ENCODE measurements around the gene TMEM233. TPM values are rescaled to one million over a fixed set of nuclear protein-coding genes. Genes with fewer than 3 reads are reported as not detected.

The TMEM233 gene
- polyA plus RNA-seq, 1 donor from 2014 or later = not detected

DNA sequence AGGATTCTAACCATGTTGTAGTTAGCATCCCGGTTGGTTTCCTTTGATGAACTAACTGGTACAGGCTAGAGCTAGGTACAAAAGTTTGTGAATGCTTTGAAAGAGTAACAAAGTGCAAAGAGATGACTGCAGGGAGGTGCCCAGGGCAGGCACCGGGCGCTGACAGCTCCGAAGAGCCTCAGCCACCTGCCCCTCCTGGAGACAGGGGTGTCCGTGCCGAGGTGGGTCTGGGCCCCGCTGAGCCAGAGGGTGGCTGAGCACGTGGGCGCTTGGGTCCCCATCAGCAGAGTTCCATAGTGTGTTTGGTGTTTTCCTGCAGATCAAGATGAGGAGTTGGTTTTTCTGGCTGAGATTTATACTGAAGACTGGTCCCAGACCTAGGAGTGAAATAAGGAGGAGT is 94.3 kb downstream of the TMEM233 start:
- no peak overlapping the region for H2AFZ ChIP-seq (ENCODE audit: low read depth, low read length)
- H3K9ac ChIP-seq (ENCODE audit: low read length) = no peak overlapping the region
- no peaks in the 10 kb centered on the region for H3K27me3 ChIP-seq (ENCODE audit: insufficient read depth, low read depth, low read length)
- no peaks in the 10 kb centered on the region for H3F3A ChIP-seq (ENCODE audit: insufficient read depth, low read length, poor library complexity, severe bottlenecking)
- H3K9me3 ChIP-seq (ENCODE audit: low read length) = no peaks in the 10 kb centered on the region
- TF ChIP-seq EZH2 (IDR thresholded peaks at IDR 0.05; ENCODE audit: borderline replicate concordance, insufficient read depth, low read length, poor library complexity, severe bottlenecking) (no peak), MXI1 (conservative IDR thresholded peaks at IDR 0.05; ENCODE audit: poor library complexity, severe bottlenecking) (no peak), POLR2AphosphoS5 (IDR thresholded peaks at IDR 0.05) (no peak), SMC3 (conservative IDR thresholded peaks at IDR 0.05; ENCODE audit: poor library complexity) (no peak), EP300 (conservative IDR thresholded peaks at IDR 0.05; ENCODE audit: poor library complexity, severe bottlenecking) (no peak), RAD21 (conservative IDR thresholded peaks at IDR 0.05) (no peak), TAF1 (IDR thresholded peaks at IDR 0.05; ENCODE audit: low read depth) (no peak)
- TF ChIP-seq, protein P1, sequence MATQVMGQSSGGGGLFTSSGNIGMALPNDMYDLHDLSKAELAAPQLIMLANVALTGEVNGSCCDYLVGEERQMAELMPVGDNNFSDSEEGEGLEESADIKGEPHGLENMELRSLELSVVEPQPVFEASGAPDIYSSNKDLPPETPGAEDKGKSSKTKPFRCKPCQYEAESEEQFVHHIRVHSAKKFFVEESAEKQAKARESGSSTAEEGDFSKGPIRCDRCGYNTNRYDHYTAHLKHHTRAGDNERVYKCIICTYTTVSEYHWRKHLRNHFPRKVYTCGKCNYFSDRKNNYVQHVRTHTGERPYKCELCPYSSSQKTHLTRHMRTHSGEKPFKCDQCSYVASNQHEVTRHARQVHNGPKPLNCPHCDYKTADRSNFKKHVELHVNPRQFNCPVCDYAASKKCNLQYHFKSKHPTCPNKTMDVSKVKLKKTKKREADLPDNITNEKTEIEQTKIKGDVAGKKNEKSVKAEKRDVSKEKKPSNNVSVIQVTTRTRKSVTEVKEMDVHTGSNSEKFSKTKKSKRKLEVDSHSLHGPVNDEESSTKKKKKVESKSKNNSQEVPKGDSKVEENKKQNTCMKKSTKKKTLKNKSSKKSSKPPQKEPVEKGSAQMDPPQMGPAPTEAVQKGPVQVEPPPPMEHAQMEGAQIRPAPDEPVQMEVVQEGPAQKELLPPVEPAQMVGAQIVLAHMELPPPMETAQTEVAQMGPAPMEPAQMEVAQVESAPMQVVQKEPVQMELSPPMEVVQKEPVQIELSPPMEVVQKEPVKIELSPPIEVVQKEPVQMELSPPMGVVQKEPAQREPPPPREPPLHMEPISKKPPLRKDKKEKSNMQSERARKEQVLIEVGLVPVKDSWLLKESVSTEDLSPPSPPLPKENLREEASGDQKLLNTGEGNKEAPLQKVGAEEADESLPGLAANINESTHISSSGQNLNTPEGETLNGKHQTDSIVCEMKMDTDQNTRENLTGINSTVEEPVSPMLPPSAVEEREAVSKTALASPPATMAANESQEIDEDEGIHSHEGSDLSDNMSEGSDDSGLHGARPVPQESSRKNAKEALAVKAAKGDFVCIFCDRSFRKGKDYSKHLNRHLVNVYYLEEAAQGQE (IDR thresholded peaks at IDR 0.05; ENCODE audit: borderline replicate concordance) = no peak
- TF ChIP-seq, protein P2, sequence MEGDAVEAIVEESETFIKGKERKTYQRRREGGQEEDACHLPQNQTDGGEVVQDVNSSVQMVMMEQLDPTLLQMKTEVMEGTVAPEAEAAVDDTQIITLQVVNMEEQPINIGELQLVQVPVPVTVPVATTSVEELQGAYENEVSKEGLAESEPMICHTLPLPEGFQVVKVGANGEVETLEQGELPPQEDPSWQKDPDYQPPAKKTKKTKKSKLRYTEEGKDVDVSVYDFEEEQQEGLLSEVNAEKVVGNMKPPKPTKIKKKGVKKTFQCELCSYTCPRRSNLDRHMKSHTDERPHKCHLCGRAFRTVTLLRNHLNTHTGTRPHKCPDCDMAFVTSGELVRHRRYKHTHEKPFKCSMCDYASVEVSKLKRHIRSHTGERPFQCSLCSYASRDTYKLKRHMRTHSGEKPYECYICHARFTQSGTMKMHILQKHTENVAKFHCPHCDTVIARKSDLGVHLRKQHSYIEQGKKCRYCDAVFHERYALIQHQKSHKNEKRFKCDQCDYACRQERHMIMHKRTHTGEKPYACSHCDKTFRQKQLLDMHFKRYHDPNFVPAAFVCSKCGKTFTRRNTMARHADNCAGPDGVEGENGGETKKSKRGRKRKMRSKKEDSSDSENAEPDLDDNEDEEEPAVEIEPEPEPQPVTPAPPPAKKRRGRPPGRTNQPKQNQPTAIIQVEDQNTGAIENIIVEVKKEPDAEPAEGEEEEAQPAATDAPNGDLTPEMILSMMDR (IDR thresholded peaks at IDR 0.05; ENCODE audit: poor library complexity, severe bottlenecking) = no peak
- no peaks in the 10 kb centered on the region for H3K36me3 ChIP-seq (ENCODE audit: insufficient read depth, low read length)
- H3K79me2 ChIP-seq (replicated peaks; ENCODE audit: insufficient read depth, low read length) = no peaks in the 10 kb centered on the region
- no peak overlapping the region for H3K27ac ChIP-seq (ENCODE audit: low read length)
- no peaks in the 10 kb centered on the region for H3K9me2 ChIP-seq (ENCODE audit: insufficient read depth, low read length)
- no peak overlapping the region for H3K4me2 ChIP-seq (ENCODE audit: low read length)
- no peaks in the 10 kb centered on the region for H4K20me1 ChIP-seq (ENCODE audit: insufficient read depth)
- no peak overlapping the region for H3K4me3 ChIP-seq (ENCODE audit: low read length)

DNA sequence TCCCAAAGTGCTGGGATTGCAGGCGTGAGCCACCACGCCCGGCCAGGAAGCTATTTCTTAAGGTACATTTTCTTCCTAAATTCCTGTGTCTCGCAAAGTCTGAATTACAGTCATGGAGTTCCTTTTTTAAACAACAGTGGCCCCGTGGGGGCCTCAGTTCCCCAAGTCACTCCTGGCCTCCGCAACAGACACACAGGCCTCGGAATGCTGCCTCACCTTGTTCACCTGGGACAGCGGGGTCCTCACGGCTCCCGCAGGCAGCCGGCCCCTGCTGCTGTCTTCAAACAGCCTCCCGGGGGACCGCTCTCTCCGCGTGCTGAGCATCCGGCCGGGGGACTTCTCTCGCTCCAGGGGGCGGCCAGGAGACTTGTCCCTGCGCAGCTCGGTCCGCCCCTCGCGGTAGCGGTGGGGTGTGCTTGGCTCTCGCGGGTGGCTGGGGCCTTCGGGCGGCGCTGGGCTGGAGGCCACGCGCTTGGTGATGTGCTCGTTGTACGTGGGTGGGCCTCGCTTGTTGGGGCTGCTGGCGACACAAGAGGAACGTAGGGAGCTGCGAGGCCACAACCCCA is 96.4 kb downstream of the TMEM233 start:
- Histone ChIP-seq H3K9ac (ENCODE audit: low read length) (no peak overlapping the region), H3K36me3 (ENCODE audit: insufficient read depth, low read length) (no peaks in the 10 kb centered on the region), H3K27me3 (ENCODE audit: insufficient read depth, low read depth, low read length) (no peaks in the 10 kb centered on the region), H3K9me2 (ENCODE audit: insufficient read depth, low read length) (no peaks in the 10 kb centered on the region), H2AFZ (ENCODE audit: low read depth, low read length) (no peak overlapping the region), H3K4me3 (ENCODE audit: low read length) (no peak overlapping the region), H3K27ac (ENCODE audit: low read length) (no peak overlapping the region), H3K4me2 (ENCODE audit: low read length) (no peak overlapping the region), H3F3A (ENCODE audit: insufficient read depth, low read length, poor library complexity, severe bottlenecking) (no peaks in the 10 kb centered on the region), H3K9me3 (ENCODE audit: low read length) (no peaks in the 10 kb centered on the region), H4K20me1 (ENCODE audit: insufficient read depth) (no peaks in the 10 kb centered on the region), H3K79me2 (replicated peaks; ENCODE audit: insufficient read depth, low read length) (no peaks in the 10 kb centered on the region)
- TF ChIP-seq, protein P2 (IDR thresholded peaks at IDR 0.05; ENCODE audit: poor library complexity, severe bottlenecking) = no peak
- TF ChIP-seq TAF1 (IDR thresholded peaks at IDR 0.05; ENCODE audit: low read depth) (no peak), RAD21 (conservative IDR thresholded peaks at IDR 0.05) (no peak), MXI1 (conservative IDR thresholded peaks at IDR 0.05; ENCODE audit: poor library complexity, severe bottlenecking) (no peak), EZH2 (IDR thresholded peaks at IDR 0.05; ENCODE audit: borderline replicate concordance, insufficient read depth, low read length, poor library complexity, severe bottlenecking) (no peak), EP300 (conservative IDR thresholded peaks at IDR 0.05; ENCODE audit: poor library complexity, severe bottlenecking) (no peak), POLR2AphosphoS5 (IDR thresholded peaks at IDR 0.05) (no peak), SMC3 (conservative IDR thresholded peaks at IDR 0.05; ENCODE audit: poor library complexity) (no peak)
- TF ChIP-seq, protein P1 (IDR thresholded peaks at IDR 0.05; ENCODE audit: borderline replicate concordance) = no peak
